GM04504 (cell line): ENCODE results near the gene SUN1.

Source experiments
- DNase-seq: peaks from one replicate; pipeline ENCODE4 v3.0.0-alpha.2; 2012; ENCODE audit warnings: low read depth

Gene SUN1

DNA sequence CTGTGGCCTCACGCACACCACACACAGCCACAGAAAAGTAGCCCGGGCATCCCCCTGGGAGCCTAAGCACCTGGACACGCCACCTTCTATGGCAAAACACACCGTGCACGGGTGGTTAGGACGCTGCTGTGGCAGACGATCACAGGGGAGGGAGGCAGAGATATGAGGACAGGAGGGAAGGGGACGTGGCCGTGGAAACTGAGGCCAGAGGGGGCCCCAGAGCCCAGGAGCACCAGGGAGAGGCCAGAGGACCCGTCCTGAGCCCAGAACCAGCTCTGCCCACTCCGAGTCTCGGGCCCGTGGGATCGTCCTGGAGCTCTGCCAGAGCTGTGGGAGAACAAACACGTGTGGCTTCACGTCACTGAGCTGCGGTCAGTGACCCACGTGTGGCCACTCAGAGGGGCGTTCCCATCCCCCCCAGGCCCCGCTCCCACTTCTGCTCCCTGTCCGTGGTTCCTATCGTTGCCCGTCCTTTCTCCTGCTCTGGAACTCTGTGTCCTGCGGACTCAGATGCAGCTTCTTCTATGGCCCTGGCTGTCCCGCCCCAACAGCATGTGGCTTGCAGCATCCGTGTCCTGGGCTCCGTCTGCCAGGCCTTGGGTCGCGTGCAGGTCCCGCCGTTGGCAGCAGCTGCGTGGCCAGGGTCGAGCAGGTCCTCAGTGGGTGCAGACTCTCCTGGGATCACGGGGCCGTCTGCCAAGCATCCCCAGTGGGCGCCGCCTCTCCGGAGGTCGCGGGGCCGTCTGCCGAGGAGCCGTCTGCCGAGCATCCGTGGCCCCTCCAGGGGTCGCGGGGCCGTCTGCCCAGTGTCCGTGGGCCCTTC is 75.1 kb downstream of the SUN1 start:
- DNase-seq = no peak

DNA sequence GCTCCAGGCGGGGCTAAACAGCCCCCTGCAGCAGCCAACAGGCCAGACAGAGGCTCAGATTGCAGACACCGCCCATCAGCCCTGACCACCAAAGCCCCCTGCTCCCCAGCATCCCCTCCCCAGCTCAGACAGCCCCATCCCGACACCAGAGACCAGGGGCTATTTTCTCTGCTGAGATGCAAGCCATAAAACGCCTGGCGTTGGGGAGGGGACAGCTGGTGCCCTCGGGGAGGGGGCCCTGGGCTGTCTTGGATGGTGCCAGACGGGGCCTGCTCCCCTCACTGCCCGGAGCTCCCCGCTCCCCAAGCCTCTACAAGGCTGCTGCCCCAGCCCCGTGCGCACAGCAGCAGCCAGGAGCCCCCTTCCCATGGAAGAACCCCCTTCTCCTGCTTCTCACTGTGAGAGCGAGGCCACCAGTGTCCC is 75.9 kb downstream of the SUN1 start:
- no peak for DNase-seq

DNA sequence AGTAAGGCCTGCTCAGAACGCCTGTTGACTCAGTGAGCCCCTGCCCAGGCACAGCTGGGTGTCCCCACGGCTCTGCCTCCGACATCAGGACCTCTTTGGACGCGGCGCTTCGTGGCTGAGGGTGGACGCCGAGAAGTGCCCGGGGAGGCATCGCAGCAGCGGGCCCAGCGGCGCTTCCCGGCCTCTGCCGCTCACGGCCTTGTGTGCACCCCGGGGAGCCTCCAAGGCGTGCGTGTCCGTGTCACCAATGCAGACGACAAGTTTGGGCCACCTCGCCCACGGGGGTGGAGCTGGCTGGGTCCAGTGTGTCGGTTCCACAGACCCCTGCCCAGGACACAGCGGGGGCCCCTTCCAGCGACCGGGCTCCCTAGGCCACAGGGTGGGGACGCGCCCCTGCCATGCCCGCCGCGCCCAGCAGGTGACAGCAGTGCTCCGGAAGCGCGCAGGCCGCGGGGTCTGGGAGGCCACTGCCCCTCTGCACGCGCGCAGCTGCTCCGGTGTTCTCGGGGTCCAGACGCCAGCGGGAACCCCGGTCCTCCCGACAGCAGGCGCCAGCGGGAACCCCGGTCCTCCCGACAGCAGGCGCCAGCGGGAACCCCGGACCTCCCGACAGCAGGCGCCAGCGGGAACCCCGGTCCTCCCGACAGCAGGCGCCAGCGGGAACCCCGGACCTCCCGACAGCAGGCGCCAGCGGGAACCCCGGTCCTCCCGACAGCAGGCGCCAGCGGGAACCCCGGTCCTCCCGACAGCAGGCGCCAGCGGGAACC is 76.5 kb downstream of the SUN1 start:
- DNase-seq = peak; percentile 13

DNA sequence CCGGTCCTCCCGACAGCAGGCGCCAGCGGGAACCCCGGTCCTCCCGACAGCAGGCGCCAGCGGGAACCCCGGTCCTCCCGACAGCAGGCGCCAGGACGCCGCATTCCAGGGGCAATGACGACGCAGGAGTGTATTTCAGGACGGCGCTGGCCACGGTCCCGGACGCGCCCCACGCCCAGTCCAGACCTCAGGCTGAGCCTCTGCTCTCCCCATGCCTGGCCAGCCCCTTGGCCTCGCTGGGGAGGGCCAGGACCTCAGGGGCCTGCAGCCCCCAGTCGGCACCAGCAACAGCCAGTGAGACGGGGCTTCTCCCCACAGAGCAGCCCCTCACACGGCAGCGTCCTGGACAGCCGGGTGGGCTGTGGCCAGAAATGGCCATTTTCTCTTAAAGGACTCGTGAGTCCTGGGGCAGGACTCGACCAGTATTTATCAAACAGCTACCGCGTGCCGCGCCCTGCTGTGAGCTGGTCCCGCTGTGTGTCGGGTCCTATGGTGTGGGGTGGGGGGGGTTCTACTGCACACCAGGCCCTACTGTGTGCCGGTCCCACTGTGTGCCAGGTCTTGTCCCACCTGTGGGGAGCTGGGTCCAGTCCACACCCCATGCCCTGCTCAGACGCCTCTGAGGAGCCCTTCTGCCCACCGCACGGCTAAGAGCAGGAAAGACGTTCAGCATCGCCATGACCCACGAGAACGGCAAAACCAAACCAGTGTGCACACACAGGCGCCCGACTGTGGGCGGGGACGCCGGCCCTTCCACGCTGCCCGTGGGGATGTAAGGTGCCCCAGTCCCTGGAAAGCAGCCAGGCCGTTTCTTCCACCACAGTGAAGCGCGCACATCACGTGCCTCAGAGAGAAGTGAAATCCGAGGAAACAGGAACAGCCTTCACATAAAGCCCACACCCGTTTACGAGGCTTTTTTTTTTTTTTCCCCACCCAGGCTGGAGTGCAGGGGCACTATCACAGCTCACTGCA is 77.4 kb downstream of the SUN1 start:
- DNase-seq = no peak

DNA sequence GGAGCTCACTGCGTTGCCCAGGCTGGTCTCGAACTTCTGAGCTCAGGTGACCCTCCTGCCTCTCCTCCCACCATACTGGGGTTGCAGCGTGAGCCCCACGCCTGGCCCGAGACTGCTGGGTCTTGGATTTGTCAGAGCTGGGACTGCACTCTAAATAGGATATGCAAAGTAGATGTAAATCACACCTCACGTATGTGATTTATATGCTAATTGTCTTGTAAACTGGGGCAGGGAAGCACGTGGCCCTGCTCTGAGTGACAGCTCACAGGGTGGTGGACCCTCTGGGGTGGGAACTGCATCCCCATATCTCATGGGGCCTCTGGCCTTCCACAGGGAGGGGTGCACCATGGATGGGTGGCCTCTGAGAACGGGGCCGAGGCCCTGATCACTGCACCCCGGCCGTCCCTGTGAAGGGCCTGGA is 78.2 kb downstream of the SUN1 start:
- no peak for DNase-seq

DNA sequence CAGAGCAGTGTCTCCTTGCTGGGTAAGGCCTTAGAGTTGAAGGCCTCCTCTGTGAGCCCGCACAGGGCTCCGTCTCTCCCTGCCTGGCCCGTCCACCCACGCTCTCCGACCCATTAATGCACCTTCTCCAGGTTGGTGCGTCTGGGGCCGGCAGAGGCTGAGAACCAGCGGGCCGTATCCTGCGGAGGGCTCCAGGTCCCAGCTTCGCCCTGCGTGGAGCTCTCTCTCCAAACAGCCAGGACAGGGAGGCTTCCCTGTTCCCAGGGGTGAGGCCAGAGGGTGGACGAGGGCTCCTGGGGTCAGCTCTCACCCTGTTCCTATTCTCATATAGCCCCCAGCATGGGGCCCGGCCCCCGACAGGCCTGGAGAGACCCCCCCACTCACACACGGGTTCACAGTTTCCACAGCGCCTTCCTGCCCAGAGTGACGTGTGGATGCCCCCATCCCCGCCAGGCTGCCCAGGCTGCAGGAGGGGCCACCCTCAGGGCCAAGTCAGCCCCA is 78.7 kb downstream of the SUN1 start:
- DNase-seq = no peak

DNA sequence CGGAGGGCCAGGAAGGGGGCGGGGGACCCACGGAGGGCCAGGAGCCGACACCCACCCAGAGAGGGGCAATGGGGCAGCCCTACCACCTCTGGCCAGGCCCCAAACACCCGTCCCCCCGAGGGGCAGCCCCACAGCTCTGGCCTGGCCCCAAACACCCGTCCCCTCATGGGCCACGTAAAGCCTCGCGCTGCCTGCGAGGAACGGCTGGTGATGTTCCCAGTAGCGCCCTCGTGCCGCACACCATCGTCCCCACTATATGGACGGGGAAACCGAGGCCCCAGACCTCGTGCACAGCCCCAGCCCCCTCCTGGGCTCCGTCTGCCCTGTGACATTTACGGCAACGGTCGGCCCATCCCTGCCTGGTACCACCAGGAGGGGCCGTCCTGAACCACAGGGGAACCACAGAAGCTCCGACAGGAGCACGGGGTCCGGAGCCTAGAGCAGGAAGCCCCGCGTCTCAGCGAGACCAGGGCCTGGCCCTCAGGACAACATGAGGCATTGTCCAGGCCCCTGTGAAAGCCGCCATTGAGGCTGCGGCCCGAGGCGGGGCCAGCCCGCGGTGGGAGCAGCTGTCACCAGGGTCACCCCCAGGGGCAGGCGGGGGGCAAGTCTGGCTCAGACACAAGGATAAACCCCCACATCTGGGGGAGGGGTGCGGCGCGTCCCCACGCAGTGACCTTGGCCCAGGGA is 79.7 kb downstream of the SUN1 start:
- DNase-seq = no peak

DNA sequence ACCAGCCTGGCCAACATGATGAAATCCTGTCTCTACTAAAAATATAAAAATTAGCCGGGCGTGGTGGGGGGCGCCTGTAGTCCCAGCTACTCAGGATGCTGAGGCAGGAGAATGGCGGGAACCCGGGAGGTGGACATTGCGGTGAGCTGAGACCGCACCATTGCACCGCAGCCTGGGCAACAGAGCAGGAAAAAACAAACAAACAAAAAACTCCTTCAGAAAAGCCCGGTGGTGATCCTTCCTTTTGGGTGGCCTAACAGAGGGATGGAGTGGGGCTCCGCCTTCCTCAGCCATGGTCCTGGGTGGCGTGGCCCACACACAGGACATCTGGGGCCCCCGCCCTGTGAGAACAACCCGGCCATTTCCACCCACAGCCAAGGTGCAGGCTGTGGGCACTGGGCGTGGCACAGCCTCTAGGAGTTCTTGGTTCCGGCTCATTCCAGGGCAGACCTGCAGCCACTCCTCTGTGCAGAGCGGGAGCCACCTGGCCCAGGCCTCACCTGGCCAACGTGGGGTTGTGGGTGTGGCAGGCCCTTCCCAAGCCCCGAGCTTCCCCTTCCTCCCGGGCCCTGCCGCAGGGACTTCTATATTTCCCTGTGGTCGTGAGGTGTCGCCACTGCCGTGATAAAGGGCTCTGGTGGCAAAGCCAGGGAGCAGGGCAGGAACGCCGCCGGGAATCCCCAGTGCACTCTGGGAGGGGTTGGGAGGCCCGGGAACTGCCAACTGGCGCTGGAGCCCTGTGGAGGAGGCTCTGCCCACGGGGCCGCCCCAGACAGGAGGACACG is 81.7 kb downstream of the SUN1 start:
- no peak for DNase-seq

DNA sequence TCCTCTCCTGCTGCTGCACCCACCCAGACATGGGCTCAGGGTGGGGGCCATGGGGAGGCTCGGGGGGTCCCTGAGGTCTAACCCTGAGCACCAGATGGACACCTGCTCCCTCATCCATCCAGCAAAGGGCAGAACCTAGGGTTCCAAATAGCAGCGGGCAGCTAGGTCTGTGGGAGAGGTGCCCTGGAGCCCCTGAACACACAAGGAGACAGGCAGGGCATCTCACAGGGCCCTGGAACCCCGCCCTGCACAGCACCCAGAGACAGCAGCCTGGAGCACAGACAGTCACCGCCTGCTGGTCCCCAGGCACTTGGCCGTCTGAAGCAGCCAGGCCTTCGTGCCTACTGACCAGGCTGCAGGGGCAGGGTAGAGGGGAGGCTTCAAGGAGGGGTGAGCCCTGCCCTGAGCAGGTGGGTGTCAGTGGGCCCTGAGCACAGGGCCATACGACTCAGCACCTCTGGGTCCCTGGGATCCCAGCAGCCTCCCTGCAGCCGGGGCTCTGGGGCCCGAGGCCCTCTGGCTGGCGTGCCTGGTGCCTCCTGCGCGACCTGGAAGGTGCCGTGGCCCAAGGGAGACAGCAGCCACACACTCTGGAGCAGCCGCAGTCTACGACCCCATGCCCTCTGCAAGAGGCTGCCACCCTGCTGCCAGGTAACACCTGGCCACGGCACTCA is 82.4 kb downstream of the SUN1 start:
- DNase-seq = no peak

DNA sequence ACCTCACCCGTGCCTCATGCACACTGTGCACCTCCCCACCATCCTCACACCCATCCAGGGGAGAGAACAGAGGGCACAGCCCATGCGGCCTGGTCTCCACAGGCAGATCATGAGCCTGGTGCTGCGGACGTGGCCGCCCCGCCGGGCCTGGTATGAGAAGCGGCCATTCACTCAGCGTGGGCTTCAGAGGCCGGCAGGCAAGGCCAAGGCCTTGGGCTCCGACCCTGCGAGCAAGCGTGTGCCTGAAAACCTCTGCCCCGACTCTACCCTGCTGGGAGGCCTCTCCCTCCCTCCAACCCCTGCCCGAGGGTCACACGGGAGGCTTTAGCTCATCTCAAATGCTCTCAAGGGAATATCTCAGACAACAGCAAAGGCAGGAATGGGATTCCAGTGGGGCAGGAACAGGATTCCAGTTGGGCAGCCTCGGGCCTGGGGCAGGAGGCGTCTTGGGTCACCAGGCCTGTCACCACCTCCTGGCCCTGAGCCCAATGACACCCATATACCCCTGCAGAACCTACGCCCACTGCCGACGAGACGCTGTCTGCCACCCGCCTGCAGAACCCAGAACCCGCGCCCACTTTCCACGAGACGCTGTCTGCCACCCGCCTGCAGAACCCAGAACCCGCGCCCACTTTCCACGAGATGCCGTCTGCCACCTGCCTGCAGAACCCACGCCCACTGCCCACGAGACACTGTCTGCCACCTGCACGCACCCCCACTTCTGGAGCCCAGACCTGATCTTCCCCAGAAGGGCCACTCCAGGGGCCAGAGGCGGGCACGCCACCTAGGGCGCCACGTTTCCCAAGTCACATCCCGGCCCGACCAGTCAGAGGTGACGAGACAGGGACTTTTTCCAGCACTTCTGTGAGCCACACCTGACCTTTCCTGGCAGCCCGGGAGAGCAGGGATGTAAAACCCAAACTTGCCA is 83.3 kb downstream of the SUN1 start:
- no peak for DNase-seq

DNA sequence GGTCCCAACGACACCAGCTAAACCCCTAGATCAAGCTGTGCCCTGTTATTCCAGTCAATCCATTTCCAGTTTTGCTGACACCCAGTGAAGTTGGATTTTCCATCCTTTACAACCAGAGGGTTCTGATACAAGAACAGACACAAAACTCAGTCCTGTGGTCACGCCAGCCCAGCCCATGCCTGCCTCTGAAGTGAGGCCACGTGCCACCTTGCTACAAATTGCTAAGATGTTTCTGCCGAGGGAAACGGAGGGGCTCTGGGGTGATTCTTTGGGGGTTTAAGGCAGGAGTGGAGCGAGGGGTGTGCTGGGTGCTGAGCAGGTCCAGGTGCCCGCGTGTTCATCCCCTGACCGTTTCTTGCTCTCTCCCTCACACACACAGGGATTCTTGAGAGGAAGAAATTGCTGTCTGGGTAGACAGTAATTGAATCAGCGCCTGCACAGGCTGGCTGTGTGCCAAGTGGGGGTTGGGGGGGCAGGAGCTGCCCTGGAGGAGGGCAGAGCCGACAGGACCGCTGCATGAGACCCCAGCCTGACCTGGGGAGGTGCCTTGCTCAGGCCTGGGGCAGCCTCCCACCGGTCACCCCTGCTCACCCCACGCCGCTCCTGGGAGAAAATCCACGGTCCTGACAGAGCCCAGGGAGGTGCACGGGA is 84.1 kb downstream of the SUN1 start:
- DNase-seq = no peak

DNA sequence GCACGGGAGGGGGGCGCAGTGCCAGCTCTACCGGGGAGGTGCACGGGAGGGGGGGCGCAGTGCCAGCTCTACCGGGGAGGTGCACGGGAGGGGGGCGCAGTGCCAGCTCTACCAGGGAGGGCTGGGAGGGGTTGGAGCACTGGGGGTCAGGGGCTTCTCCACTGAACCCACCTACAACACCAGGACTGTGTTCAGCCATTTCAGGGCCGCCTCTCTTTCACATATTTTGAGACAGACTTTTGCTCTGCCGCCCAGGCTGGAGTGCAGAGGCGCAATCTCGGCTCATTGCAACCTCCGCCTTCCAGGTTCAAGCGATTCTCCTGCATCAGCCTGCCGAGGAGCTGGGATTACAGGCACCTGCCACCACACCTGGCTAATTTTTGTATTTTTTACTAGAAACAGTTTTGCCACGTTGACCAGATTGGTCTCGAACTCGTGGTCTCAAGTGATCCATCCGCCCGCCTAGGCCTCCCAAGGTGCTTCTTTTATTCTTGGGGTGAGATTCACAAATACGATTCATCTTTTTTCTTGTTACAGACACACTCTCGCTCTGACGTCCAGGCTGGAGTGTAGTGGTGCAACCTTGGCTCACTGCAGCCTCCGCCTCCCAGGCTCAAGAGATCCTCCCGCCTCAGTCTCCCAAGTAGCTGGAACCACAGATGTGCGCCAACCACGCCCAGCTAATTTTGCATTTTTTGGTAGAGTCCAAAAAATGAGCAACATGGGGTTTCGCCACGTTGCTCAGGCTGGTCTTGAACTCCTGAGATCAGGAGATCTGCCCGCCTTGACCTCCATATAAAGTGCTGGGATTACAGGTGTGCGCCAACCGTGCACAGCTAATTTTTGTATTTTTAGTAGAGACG is 85.2 kb downstream of the SUN1 start:
- no peak for DNase-seq

DNA sequence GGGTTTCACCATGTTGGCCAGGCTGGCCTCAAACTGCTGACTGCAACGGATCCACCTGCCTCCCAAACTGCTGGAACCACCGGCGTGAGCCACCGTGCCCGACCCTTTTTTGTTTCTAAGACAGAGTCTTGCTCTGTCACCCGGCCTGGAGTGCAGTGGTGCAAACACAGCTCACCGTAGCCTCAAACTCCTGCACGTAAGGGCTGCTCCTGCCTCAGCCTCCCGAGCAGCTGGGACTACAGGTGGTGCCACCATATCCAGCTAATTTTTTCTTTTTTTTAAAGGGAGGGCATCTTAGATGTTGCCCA is 85.8 kb downstream of the SUN1 start:
- no peak for DNase-seq

DNA sequence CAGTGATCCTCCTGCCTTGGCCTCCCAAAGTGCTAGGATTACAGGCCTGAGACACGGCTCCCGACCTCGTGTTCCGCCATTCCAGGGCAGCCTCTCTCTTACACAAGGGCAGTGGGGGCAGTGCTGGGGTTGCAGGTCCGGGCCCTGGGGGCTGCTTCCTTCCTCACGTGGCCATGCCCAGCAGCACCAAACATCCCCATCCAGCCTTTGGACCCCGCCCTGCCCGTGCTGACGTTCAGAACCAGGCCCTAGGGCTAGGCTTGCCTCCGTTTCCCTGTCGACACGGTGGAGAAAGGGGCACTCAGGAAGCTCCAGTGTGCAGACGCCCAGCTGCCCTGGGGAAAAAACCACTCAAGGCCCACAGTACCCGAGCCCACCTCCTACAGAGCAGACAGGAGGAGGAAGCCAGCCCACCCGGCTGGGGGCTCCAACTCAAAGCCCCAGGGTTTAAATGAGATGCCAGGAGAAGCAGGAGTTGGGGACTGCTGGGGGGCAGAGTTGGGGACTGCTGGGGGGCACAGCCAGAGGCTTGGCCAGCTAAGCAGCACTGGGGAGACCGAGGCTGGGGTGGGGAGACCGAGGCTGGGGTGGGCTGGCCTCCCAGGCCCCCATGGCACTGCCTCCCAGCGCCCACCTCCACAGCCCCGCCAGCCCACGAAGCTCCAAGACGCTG is 86.3 kb downstream of the SUN1 start:
- DNase-seq = no peak

DNA sequence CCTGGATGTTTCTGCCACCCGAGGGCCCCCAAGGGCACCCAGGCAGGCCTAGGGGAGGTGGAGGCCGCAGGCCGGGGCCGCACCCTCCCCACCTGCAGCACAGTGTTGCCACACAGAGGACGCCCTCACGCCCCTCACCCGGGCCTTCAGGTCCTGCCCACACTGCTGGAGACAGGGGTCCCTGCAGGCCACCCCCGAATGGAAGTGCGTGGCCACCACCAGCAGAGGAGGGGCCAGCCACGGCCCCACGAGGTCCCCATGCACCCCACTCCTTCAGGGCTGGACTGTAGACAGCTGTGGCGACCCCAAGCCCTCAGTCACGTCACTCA is 86.8 kb downstream of the SUN1 start:
- DNase-seq = no peak

DNA sequence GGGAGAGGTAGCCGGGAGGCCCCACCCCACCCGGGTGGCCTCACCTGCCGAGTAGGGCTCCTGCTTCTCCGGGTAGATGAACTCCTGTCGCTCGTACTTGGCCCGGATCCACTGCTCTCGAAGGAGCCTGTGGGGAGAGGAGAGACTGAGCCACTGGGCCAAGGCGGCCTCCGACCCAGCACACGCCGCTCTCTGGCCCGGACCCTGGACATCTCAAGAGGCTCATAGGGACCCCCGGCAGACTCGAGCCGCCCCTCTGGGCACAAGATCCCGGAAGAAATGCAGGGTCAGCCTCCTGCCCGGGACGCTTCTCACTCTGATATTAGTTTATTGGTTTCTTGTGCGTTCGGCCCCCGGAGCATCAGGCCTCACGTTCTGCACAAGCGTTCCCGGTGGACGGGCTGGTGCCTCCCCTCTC is 87.7 kb downstream of the SUN1 start:
- DNase-seq = no peak
